ENCODE measurements around the gene PSD2. TPM values are rescaled to one million over a fixed set of nuclear protein-coding genes. Genes with fewer than 3 reads are reported as not detected.

The PSD2 gene
- polyA plus RNA-seq, 3 donors, result not detected

DNA sequence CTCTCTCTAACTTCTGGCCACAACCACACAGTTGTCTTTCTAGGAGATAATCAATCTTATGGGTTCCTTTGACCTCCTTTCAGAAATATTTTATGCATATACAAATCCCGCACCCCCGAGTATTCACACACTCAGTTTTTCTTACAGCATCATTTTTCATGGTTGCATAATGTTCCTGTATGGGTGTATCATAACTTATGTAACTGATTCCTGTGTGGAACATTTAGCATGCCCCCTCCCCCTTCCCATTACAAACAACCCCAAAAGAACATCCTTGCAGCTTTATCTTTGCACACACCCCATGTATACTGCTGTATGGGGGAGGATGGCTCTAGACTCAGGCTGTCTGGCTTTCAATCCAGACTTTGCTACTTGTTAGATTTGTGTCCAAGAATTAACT is 93.8 kb downstream of the PSD2 start:
- no peaks in the 10 kb centered on the region for H3K4me1 ChIP-seq (ENCODE audit: control insufficient read depth in 1 of 2, insufficient read depth in 2 of 2, low read length in 2 of 2)
- intact Hi-C loops (cut with micrococcal nuclease), result no loop called here
- no peaks in the 10 kb centered on the region for H3K4me1 Mint-ChIP-seq
- no peak overlapping the region for H3K4me3 Mint-ChIP-seq
- no peak overlapping the region for H3K4me3 ChIP-seq (replicated peaks in 1 of 3; ENCODE audit: low read depth in 2 of 3, low read length in 3 of 3)
- H3K9me3 ChIP-seq (replicated peaks in 1 of 2; ENCODE audit: control insufficient read depth in 1 of 2, insufficient read depth in 1 of 2, low read length in 2 of 2), result no peaks in the 10 kb centered on the region
- H3K27me3 Mint-ChIP-seq (ENCODE audit: low read depth in 3 of 3), result peaks cover 14 to 28% (median 21%) of the 10 kb centered on the region in 3 donors
- no peak overlapping the region for H3K4me2 ChIP-seq (replicated peaks; ENCODE audit: extremely low read depth, low read length, poor library complexity, severe bottlenecking)
- no peaks in the 10 kb centered on the region for H3K36me3 ChIP-seq (replicated peaks in 1 of 2; ENCODE audit: control insufficient read depth in 1 of 2, insufficient read depth in 2 of 2, low read length in 2 of 2)
- H2AFZ ChIP-seq (ENCODE audit: insufficient read depth, low read depth, low read length, poor library complexity, severe bottlenecking), result no peak overlapping the region
- H4K20me1 ChIP-seq (ENCODE audit: insufficient read depth, low read length), result no peaks in the 10 kb centered on the region
- H3K27ac ChIP-seq (ENCODE audit: low read depth in 1 of 2, low read length in 2 of 2), result no peak overlapping the region
- TF ChIP-seq, protein P1, sequence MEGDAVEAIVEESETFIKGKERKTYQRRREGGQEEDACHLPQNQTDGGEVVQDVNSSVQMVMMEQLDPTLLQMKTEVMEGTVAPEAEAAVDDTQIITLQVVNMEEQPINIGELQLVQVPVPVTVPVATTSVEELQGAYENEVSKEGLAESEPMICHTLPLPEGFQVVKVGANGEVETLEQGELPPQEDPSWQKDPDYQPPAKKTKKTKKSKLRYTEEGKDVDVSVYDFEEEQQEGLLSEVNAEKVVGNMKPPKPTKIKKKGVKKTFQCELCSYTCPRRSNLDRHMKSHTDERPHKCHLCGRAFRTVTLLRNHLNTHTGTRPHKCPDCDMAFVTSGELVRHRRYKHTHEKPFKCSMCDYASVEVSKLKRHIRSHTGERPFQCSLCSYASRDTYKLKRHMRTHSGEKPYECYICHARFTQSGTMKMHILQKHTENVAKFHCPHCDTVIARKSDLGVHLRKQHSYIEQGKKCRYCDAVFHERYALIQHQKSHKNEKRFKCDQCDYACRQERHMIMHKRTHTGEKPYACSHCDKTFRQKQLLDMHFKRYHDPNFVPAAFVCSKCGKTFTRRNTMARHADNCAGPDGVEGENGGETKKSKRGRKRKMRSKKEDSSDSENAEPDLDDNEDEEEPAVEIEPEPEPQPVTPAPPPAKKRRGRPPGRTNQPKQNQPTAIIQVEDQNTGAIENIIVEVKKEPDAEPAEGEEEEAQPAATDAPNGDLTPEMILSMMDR (IDR thresholded peaks at IDR 0.05), result no peak
- no CpG with 5 or more reads among the region's 2 CpGs for WGBS (ENCODE audit: insufficient coverage)
- peaks cover 0 to 4% of the 10 kb centered on the region in 2 donors for H3K27me3 ChIP-seq (ENCODE audit: control insufficient read depth in 2 of 2, insufficient read depth in 2 of 2, low read length in 2 of 2)
- H3K79me2 ChIP-seq (ENCODE audit: insufficient read depth, low read length), result no peaks in the 10 kb centered on the region
- H3K27ac Mint-ChIP-seq, result no peak overlapping the region
- peaks cover 0 to 2% (median 0%) of the 10 kb centered on the region in 7 donors for H3K9me3 Mint-ChIP-seq
- no peak for DNase-seq
- H3K9ac ChIP-seq (ENCODE audit: insufficient read depth, low read length, poor library complexity, severe bottlenecking), result no peak overlapping the region
- no peaks in the 10 kb centered on the region for H3K36me3 Mint-ChIP-seq

DNA sequence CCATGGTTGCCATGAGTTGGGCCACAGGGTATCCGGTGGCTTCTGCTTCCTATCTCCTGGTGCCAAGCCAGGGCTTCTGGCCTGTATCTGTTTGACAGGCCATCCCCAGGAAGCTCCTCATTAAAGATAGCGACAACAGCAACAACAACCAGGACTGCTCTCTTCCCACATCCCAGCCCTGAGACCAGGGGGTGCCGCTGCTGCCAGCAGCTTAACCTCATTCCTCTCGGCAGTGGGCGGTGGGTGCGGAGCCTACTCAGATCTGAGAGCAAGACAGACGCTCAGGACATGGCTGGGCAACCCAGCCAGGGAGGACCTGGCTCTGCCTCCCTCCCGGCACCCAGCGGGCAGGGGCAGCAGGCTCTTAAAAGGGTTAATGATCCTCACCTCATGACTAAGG is 98.3 kb downstream of the PSD2 start:
- WGBS (ENCODE audit: insufficient coverage), result 90% methylated on average over 9 of the region's 9 CpGs
- no peak overlapping the region for H3K27ac ChIP-seq (ENCODE audit: low read depth in 1 of 2, low read length in 2 of 2)
- intact Hi-C loops (cut with micrococcal nuclease), result no loop called here
- no peak overlapping the region for H2AFZ ChIP-seq (ENCODE audit: insufficient read depth, low read depth, low read length, poor library complexity, severe bottlenecking)
- peaks cover 0 to 4% of the 10 kb centered on the region in 2 donors for H3K27me3 ChIP-seq (ENCODE audit: control insufficient read depth in 2 of 2, insufficient read depth in 2 of 2, low read length in 2 of 2)
- H3K9me3 ChIP-seq (replicated peaks in 1 of 2; ENCODE audit: control insufficient read depth in 1 of 2, insufficient read depth in 1 of 2, low read length in 2 of 2), result no peaks in the 10 kb centered on the region
- H3K4me2 ChIP-seq (replicated peaks; ENCODE audit: extremely low read depth, low read length, poor library complexity, severe bottlenecking), result no peak overlapping the region
- no peaks in the 10 kb centered on the region for H4K20me1 ChIP-seq (ENCODE audit: insufficient read depth, low read length)
- no peak overlapping the region for H3K27ac Mint-ChIP-seq
- H3K4me1 Mint-ChIP-seq, result no peaks in the 10 kb centered on the region
- no peaks in the 10 kb centered on the region for H3K4me1 ChIP-seq (ENCODE audit: control insufficient read depth in 1 of 2, insufficient read depth in 2 of 2, low read length in 2 of 2)
- TF ChIP-seq, protein P1 (IDR thresholded peaks at IDR 0.05), result no peak
- H3K36me3 Mint-ChIP-seq, result no peaks in the 10 kb centered on the region
- H3K27me3 Mint-ChIP-seq (ENCODE audit: low read depth in 3 of 3), result peaks cover 15 to 29% (median 27%) of the 10 kb centered on the region in 3 donors
- H3K4me3 ChIP-seq (replicated peaks in 1 of 3; ENCODE audit: low read depth in 2 of 3, low read length in 3 of 3), result no peak overlapping the region
- H3K4me3 Mint-ChIP-seq, result no peak overlapping the region
- no peaks in the 10 kb centered on the region for H3K36me3 ChIP-seq (replicated peaks in 1 of 2; ENCODE audit: control insufficient read depth in 1 of 2, insufficient read depth in 2 of 2, low read length in 2 of 2)
- no peak overlapping the region for H3K9ac ChIP-seq (ENCODE audit: insufficient read depth, low read length, poor library complexity, severe bottlenecking)
- H3K9me3 Mint-ChIP-seq, result peaks cover 0 to 2% (median 0%) of the 10 kb centered on the region in 7 donors
- no peak for DNase-seq
- no peaks in the 10 kb centered on the region for H3K79me2 ChIP-seq (ENCODE audit: insufficient read depth, low read length)

Small RNA genes lying within 50 kb of the gene (small RNA-seq; reads per million reads assigned to genes)
- gene AC008667.4 (ENCODE audit: insufficient read length, low read depth), result not detected

Other genes starting within 250 kb of the PSD2 start
- gene UBE2D2, start 234.5 kb upstream of the PSD2 start, polyA plus RNA-seq, result 100 to 1,000 TPM in 2 of 3 donors, 10 to 100 TPM in 1; 41.2 to 167 (median 133) TPM
- gene CXXC5, start 147.5 kb upstream of the PSD2 start, polyA plus RNA-seq, result 10 to 100 TPM; 22.4 to 37.2 (median 33.7) TPM
- gene NRG2, start 247.5 kb downstream of the PSD2 start, polyA plus RNA-seq, result under 1 TPM in 1 of 3 donors, not detected in 2; 0.01 TPM